Mesothelial cell of epicardium (in vitro differentiated cells): ENCODE measurements around the gene CEP43. TPM values are rescaled to one million over a fixed set of nuclear protein-coding genes. Genes with fewer than 3 reads are reported as not detected.

Experiments
- DNase-seq, 2 experiments: peaks; one replicate each; pipeline ENCODE4 v3.0.0; 2021; ENCODE audit warnings: low spot score in 2 of 2; ENCODE audit not compliant: unreplicated experiment in 2 of 2
- H3K27ac Mint-ChIP-seq: 2 replicates; pipeline ENCODE4 v1.8.0; 2021; ENCODE audit warnings: mixed read lengths
- H3K27me3 Mint-ChIP-seq: 2 replicates; pipeline ENCODE4 v1.8.0; 2021; ENCODE audit warnings: low read depth, mixed read lengths
- H3K36me3 Mint-ChIP-seq: 2 replicates; pipeline ENCODE4 v1.8.0; 2021; ENCODE audit warnings: mixed read lengths
- H3K4me1 Mint-ChIP-seq: 2 replicates; pipeline ENCODE4 v1.8.0; 2021; ENCODE audit warnings: mixed read lengths
- H3K4me3 Mint-ChIP-seq: 2 replicates; pipeline ENCODE4 v1.8.0; 2021; ENCODE audit warnings: mild to moderate bottlenecking, moderate library complexity, mixed read lengths
- H3K9me3 Mint-ChIP-seq: 2 replicates; pipeline ENCODE4 v1.8.0; 2021; ENCODE audit warnings: mixed read lengths
- total RNA-seq: library from RNA; stranded (reverse); gene quantifications from 3 replicates; pipeline ENCODE4 v1.2.1, GENCODE V29; 2021
- TF ChIP-seq, protein P1 (sequence below): fragments of 200-600 bp; sonication (generic); IDR thresholded peaks from one replicate; pipeline ENCODE4 v1.5.0; 2021; ENCODE audit warnings: antibody characterized with exemption; ENCODE audit not compliant: unreplicated experiment

CEP43 gene
- total RNA-seq, 1 donor from 2014 or later = 27.9 TPM

DNA sequence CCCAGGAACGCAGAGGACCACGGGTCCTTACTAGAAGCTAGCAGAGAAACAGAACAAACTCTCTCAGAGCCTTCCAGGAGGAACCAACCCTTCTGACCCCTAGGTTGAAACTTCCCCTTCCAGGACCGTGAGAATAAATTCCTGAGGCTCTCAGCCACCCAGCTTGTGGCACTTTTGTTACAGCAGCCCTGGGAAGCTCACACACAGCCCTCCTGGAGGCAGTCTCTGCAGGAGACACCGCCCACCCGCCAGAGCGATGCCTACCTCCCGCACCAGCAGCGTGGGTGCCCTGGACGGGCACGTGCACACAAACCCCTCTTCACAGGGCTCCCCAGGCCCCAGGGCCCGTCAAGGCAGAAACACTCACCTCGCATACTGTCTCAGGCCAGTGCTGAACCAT, 47.1 kb upstream of the CEP43 start:
- no peak for DNase-seq

DNA sequence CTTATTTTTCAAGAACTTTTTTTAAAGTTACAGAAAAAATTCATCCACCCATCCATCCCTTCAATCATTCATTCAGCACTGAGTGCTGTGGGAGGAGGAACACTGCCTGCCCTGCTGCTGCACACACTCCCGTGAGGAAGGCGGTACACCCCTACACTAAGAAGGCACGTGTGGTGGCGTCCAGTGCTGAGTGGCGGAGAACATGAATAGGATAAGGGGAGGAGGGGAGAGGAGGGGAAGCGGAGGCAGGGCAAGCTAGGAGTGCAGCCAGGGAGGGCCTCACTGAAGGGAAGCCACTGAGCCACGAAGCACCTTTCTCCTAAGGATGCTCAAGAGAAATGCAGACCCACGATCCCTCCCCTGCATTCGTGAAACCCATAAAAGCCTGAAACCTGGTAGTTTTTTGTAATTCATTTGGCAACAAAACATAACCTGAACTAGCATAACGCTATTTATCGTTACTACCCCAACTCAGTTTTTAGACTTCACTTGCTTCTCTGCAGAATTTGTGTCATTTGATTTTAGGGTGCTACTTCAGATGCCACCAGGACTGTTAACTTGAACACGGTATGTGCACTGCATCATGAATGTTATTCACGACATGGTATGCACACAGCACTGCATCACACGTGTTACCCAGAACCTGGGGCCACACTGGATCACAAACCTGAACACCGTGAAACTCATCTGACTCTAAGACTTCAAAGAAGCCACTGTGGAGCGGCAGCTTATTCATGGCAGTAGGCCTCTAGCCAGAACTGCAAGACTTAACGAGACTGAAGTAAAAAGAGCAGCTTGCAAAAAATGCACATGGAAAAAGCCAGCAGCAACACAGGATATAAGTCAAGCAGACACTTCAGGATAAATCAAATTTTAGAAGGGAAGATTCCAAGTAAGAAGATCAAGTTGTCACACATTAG, 46.4 kb upstream of the CEP43 start:
- Mint-ChIP-seq H3K27ac (no peak overlapping the region), H3K27me3 (no peaks in the 10 kb centered on the region), H3K4me3 (no peak overlapping the region), H3K4me1 (peaks cover 25% of the 10 kb centered on the region), H3K9me3 (no peaks in the 10 kb centered on the region), H3K36me3 (peaks cover 14% of the 10 kb centered on the region)
- DNase-seq = no peak
- TF ChIP-seq, protein P1, sequence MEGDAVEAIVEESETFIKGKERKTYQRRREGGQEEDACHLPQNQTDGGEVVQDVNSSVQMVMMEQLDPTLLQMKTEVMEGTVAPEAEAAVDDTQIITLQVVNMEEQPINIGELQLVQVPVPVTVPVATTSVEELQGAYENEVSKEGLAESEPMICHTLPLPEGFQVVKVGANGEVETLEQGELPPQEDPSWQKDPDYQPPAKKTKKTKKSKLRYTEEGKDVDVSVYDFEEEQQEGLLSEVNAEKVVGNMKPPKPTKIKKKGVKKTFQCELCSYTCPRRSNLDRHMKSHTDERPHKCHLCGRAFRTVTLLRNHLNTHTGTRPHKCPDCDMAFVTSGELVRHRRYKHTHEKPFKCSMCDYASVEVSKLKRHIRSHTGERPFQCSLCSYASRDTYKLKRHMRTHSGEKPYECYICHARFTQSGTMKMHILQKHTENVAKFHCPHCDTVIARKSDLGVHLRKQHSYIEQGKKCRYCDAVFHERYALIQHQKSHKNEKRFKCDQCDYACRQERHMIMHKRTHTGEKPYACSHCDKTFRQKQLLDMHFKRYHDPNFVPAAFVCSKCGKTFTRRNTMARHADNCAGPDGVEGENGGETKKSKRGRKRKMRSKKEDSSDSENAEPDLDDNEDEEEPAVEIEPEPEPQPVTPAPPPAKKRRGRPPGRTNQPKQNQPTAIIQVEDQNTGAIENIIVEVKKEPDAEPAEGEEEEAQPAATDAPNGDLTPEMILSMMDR = no peak

More for the DNA sequence above, 47.1 kb upstream of the CEP43 start:
- TF ChIP-seq, protein P1 = no peak
- Mint-ChIP-seq H3K27ac (no peak overlapping the region), H3K36me3 (peaks cover 14% of the 10 kb centered on the region), H3K4me3 (no peak overlapping the region), H3K4me1 (peaks cover 20% of the 10 kb centered on the region), H3K9me3 (no peaks in the 10 kb centered on the region), H3K27me3 (no peaks in the 10 kb centered on the region)

DNA sequence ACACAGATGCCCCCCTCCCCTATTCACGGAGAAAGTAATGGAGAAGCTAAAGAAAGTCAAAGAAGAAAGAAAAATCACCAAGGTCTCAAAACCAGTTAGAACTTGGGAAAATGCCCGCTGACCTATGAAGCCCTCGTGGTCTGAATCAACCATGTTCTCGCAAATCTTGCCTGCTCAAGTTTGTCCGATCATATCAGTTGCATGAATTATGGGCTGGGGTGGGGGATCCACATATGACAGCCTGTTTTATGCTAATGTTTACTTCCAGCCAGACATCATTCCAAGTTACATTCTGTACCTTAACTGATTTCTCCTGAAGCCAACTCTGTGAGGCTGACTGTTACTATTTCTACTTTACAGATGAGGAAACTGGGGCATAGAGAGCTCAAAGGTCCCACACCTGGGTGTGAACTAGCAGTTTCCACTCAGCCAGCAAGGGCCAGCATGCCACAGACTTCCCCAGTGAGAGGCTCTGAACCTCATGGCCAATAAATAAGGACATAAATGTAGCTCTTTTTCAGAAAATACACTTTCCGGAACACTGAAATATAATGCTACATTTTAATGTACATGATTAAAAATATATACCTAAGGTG, 45.0 kb upstream of the CEP43 start:
- Mint-ChIP-seq H3K4me1 (peaks cover 25% of the 10 kb centered on the region), H3K9me3 (no peaks in the 10 kb centered on the region), H3K36me3 (peaks cover 14% of the 10 kb centered on the region), H3K27ac (no peak overlapping the region), H3K4me3 (peak overlapping the region; percentile 85), H3K27me3 (peaks cover 2% of the 10 kb centered on the region)
- no peak for DNase-seq
- TF ChIP-seq, protein P1 = no peak

DNA sequence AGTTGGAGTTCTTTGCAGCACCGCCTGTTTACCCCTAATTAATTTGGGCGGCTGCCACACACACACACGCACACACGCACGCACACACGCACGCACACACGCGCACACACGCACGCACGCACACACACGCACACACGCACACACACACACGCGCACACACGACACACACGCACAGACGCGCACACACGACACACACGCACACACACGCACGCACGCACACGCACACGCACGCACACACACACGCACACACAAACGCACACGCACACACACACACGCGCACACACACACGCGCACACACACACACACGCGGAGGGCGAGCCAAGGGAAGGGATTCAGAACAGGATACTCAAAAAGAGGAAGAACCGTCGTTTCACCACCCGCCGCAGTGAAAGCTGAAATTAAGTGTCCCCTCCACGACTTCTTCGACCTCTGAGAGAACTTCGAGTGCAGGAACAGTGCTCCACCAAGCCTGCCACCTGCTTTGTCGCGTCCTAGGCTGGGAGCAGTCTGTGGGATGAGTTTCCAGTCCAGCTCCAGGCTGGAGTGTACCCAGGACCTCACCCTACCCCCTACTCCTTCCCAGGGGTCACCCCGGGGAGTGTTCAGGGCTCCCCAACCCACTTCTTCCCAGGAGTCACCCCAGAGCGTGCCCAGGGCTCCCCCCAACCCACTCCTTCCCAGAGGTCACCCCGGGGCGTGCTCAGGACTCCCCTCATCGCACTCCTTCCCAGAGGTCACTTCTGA, 43.9 kb upstream of the CEP43 start:
- no peak for DNase-seq
- no peaks in the 10 kb centered on the region for H3K9me3 Mint-ChIP-seq
- H3K4me3 Mint-ChIP-seq = peak overlapping the region; percentile 85
- no peak overlapping the region for H3K27ac Mint-ChIP-seq
- peaks cover 10% of the 10 kb centered on the region for H3K36me3 Mint-ChIP-seq
- peaks cover 2% of the 10 kb centered on the region for H3K27me3 Mint-ChIP-seq
- TF ChIP-seq, protein P1 = no peak
- peaks cover 30% of the 10 kb centered on the region for H3K4me1 Mint-ChIP-seq

DNA sequence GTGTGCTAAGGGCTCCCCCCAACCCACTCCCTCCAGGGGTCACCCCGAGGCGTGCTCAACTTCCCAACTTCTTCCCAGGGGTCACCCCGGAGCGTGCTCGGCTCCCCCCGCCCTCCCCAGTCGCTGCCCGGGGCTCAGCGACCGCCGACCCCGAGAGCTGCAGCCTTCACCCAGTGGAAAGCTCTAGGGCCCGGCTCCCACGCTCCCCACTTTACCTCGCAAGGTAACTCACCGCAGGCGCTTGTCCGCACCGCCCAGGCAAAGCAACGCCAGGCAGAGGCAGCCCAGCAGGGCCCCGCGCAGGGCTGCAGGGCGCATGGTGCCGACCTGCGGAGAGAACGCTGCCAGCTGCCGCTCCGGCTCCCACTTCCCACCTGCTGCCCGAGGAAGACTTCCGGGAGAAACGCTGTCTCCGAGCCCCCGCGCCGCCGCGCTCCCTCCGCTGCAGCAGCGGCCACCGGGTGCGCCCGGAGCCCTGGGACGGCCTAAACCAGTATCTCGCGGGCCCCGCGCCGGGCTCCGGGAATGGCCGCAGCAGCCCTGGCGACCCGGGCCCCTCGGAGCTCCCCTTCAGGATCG, 43.2 kb upstream of the CEP43 start:
- TF ChIP-seq, protein P1 = no peak
- no peak overlapping the region for H3K27ac Mint-ChIP-seq
- peaks cover 4% of the 10 kb centered on the region for H3K36me3 Mint-ChIP-seq
- peaks cover 2% of the 10 kb centered on the region for H3K27me3 Mint-ChIP-seq
- H3K4me1 Mint-ChIP-seq = peaks cover 36% of the 10 kb centered on the region
- H3K9me3 Mint-ChIP-seq = no peaks in the 10 kb centered on the region
- no peak for DNase-seq
- H3K4me3 Mint-ChIP-seq = peak overlapping the region; percentile 85
